HCT116 (cell line): Measurements from ENCODE around the gene MRAP2. TPM values are rescaled to one million over a fixed set of nuclear protein-coding genes. Genes with fewer than 3 reads are reported as not detected.

Experiments
- ATAC-seq: fragments of 200-7000 bp; cut with Tn5 transposase; 2 replicates; pipeline ENCODE4 v1.9.1; 2020; ENCODE audit warnings: mild to moderate bottlenecking, moderate library complexity
- BruUV-seq: library from RNA; stranded (reverse); fragments of 400-500 nt; replicated peaks from 2 replicates; lab custom pipeline; 2021; lab: Mats Ljungman, UMichigan
- CTCF ChIA-PET: fragments of 300-600 bp; sonication (Branson Sonifier 250); formaldehyde crosslinking; loops from one replicate; lab custom pipeline; 2021; ENCODE audit warnings: antibody characterized with exemption; lab: Charles Lee
- POLR2A ChIA-PET: fragments of 300-600, 350-600 bp; sonication (Branson Sonifier 250); formaldehyde crosslinking; loops from one replicate; lab custom pipeline; 2021; ENCODE audit warnings: antibody characterized with exemption; lab: Charles Lee
- RAD21 ChIA-PET, 2 experiments: fragments of 300-600 bp; sonication (Branson Sonifier 250); formaldehyde crosslinking; loops; one replicate each; lab custom pipeline; 2023; ENCODE audit warnings: low total read pairs in 2 of 2; ENCODE audit not compliant: uncharacterized antibody in 2 of 2, unreplicated experiment in 2 of 2, low non-redundant PET in 1 of 2; lab: Charles Lee
- DNase-seq: peaks from one replicate; pipeline ENCODE4 v3.0.0-alpha.2; 2010; ENCODE audit warnings: low read depth, low spot score
- H2AFZ ChIP-seq: fragments of 200-600 bp; shearing (Covaris generic), sonication (generic); 2 replicates; pipeline ENCODE4 v1.6.1; 2017; ENCODE audit warnings: low read depth, mixed run types, mixed read lengths, antibody characterized with exemption, low read length; ENCODE audit not compliant: poor library complexity, severe bottlenecking
- H3K27ac ChIP-seq: 2 replicates; pipeline ENCODE4 v1.5.1; 2012; ENCODE audit warnings: low read depth, low read length
- H3K27me3 ChIP-seq: fragments of 200-600 bp; sonication (generic); 2 replicates; pipeline ENCODE4 v1.6.1; 2016; ENCODE audit warnings: mixed run types, low read length, mixed read lengths; ENCODE audit not compliant: insufficient read depth
- H3K36me3 ChIP-seq, 2 experiments: fragments of 200-500 bp in 1 of 2; fragments of 200-600 bp in 1 of 2; sonication (Bioruptor generic) in 1 of 2; sonication (generic) in 1 of 2; 2 replicates each; pipeline versions ENCODE4 v1.5.1 to v1.6.1; 2014 to 2016; ENCODE audit warnings: low read length in 2 of 2, inconsistent platforms in 1 of 2, mixed read lengths in 1 of 2, mixed run types in 1 of 2; ENCODE audit not compliant: insufficient read depth in 2 of 2, control insufficient read depth in 1 of 2
- H3K4me1 ChIP-seq, 2 experiments: fragments of 200-600 bp in 1 of 2; sonication (generic) in 1 of 2; 2 replicates each; pipeline versions ENCODE4 v1.5.1 to v1.6.1; 2012 to 2017; ENCODE audit warnings: low read length in 2 of 2, inconsistent platforms in 1 of 2, mild to moderate bottlenecking in 1 of 2, mixed read lengths in 1 of 2, mixed run types in 1 of 2, moderate library complexity in 1 of 2; ENCODE audit not compliant: insufficient read depth in 2 of 2, control insufficient read depth in 1 of 2
- H3K4me2 ChIP-seq: fragments of 200-600 bp; sonication (generic); 2 replicates; pipeline ENCODE4 v1.6.1; 2017; ENCODE audit warnings: mixed run types, low read length, mixed read lengths
- H3K4me3 ChIP-seq, 2 experiments: fragments of 200-600 bp in 1 of 2; sonication (generic) in 1 of 2; replicated peaks in 1 of 2; 2 replicates each; pipeline ENCODE4 v1.5.1; 2011 to 2016; ENCODE audit warnings: low read length in 2 of 2, control low read depth in 1 of 2, low read depth in 1 of 2, mild to moderate bottlenecking in 1 of 2, mixed read lengths in 1 of 2, mixed run types in 1 of 2
- H3K79me2 ChIP-seq: fragments of 200-600 bp; sonication (generic); 2 replicates; pipeline ENCODE4 v1.6.1; 2017; ENCODE audit warnings: mild to moderate bottlenecking, mixed run types, low read length, moderate library complexity, mixed read lengths; ENCODE audit not compliant: insufficient read depth
- H3K9ac ChIP-seq: fragments of 200-600 bp; sonication (generic); 2 replicates; pipeline ENCODE4 v1.6.1; 2016; ENCODE audit warnings: low read length, mixed read lengths
- H3K9me2 ChIP-seq: fragments of 200-600 bp; sonication (generic), shearing (Covaris generic); 2 replicates; pipeline ENCODE4 v1.6.1; 2017; ENCODE audit warnings: mixed run types, mild to moderate bottlenecking, moderate library complexity; ENCODE audit not compliant: insufficient read depth
- H3K9me3 ChIP-seq, 2 experiments: fragments of 200-500 bp in 1 of 2; fragments of 200-600 bp in 1 of 2; sonication (Bioruptor generic) in 1 of 2; sonication (generic) in 1 of 2; 2 replicates each; pipeline ENCODE4 v1.6.1; 2014 to 2017; ENCODE audit warnings: low read length in 2 of 2, mixed read lengths in 2 of 2, inconsistent platforms in 1 of 2, low read depth in 1 of 2, mild to moderate bottlenecking in 1 of 2, mixed run types in 1 of 2, moderate library complexity in 1 of 2; ENCODE audit not compliant: control insufficient read depth in 1 of 2, insufficient read depth in 1 of 2
- H4K20me1 ChIP-seq: fragments of 200-600 bp; sonication (generic), shearing (Covaris generic); 2 replicates; pipeline ENCODE4 v1.6.1; 2017; ENCODE audit warnings: mixed run types, mild to moderate bottlenecking, moderate library complexity; ENCODE audit not compliant: insufficient read depth
- ATF3 ChIP-seq: IDR thresholded peaks from 2 replicates; pipeline ENCODE4 v1.6.1; 2012
- CBX3 ChIP-seq: IDR thresholded peaks from 2 replicates; pipeline ENCODE4 v1.6.1; 2012; ENCODE audit warnings: low read depth
- CEBPB ChIP-seq: IDR thresholded peaks from 2 replicates; pipeline ENCODE4 v1.6.1; 2012; ENCODE audit warnings: low read depth
- CTCF ChIP-seq, 3 experiments: fragments of 200-600 bp in 1 of 3; sonication (generic) in 1 of 3; IDR thresholded peaks in 2 of 3; conservative IDR thresholded peaks in 1 of 3; 2 replicates each; pipeline ENCODE4 v1.5.1; 2012 to 2017; ENCODE audit warnings: low read depth in 2 of 3, low read length in 2 of 3, antibody characterized with exemption in 1 of 3, borderline replicate concordance in 1 of 3, control low read depth in 1 of 3, mild to moderate bottlenecking in 1 of 3, mixed read lengths in 1 of 3, mixed run types in 1 of 3, moderate library complexity in 1 of 3; ENCODE audit not compliant: insufficient read depth in 1 of 3
- ELF1 ChIP-seq: IDR thresholded peaks from 2 replicates; pipeline ENCODE4 v1.6.1; 2012; ENCODE audit warnings: low read depth, borderline replicate concordance
- EZH2 ChIP-seq: fragments of 200-600 bp; sonication (generic); IDR thresholded peaks from 2 replicates; pipeline ENCODE4 v1.6.1; 2017; ENCODE audit warnings: antibody characterized with exemption, mixed run types
- EZH2phosphoT487 ChIP-seq: fragments of 200-600 bp; IDR thresholded peaks from 2 replicates; pipeline ENCODE4 v1.6.1; 2018; ENCODE audit warnings: antibody characterized with exemption, borderline replicate concordance
- FOSL1 ChIP-seq: IDR thresholded peaks from 2 replicates; pipeline ENCODE4 v1.6.1; 2012; ENCODE audit warnings: low read depth
- JUND ChIP-seq: IDR thresholded peaks from 2 replicates; pipeline ENCODE4 v1.6.1; 2012
- MAX ChIP-seq: IDR thresholded peaks from 2 replicates; pipeline ENCODE4 v1.6.1; 2012
- RAD21 ChIP-seq: IDR thresholded peaks from 2 replicates; pipeline ENCODE4 v1.6.1; 2012; ENCODE audit warnings: low read depth, mild to moderate bottlenecking
- REST ChIP-seq: IDR thresholded peaks from 2 replicates; pipeline ENCODE4 v1.6.1; 2012; ENCODE audit warnings: low read depth
- SIN3A ChIP-seq: IDR thresholded peaks from 2 replicates; pipeline ENCODE4 v1.6.1; 2012; ENCODE audit warnings: low read depth
- SP1 ChIP-seq: IDR thresholded peaks from 2 replicates; pipeline ENCODE4 v1.6.1; 2012; ENCODE audit warnings: low read depth
- SRF ChIP-seq: IDR thresholded peaks from 2 replicates; pipeline ENCODE4 v1.6.1; 2012; ENCODE audit warnings: low read depth
- TCF7L2 ChIP-seq: IDR thresholded peaks from 2 replicates; pipeline ENCODE4 v1.7.0; 2011; ENCODE audit warnings: borderline replicate concordance, inconsistent platforms; ENCODE audit not compliant: insufficient read depth, insufficient read length; ENCODE audit errors: extremely low read depth
- YY1 ChIP-seq: IDR thresholded peaks from 2 replicates; pipeline ENCODE4 v1.6.1; 2011; ENCODE audit warnings: low read length, low read depth, moderate library complexity, mild to moderate bottlenecking; ENCODE audit not compliant: insufficient replicate concordance; ENCODE audit errors: extremely low read depth
- ZBTB33 ChIP-seq: IDR thresholded peaks from 2 replicates; pipeline ENCODE4 v1.6.1; 2011; ENCODE audit warnings: mild to moderate bottlenecking, low read length, moderate library complexity; ENCODE audit not compliant: insufficient replicate concordance; ENCODE audit errors: extremely low read depth
- ZFX ChIP-seq: fragments of 450-650 bp; IDR thresholded peaks from 2 replicates; pipeline ENCODE4 v1.6.1; 2017
- ZNF274 ChIP-seq: fragments of 200-500 bp; sonication (Bioruptor generic); IDR thresholded peaks from 2 replicates; pipeline ENCODE4 v1.6.1; 2014; ENCODE audit warnings: mild to moderate bottlenecking, low read depth, low read length, inconsistent platforms
- intact Hi-C: fragments of 100-400 bp; cut with micrococcal nuclease; formaldehyde crosslinking; loops from 2 replicates; pipeline ENCODE4 v1.10.0; 2022
- total RNA-seq: library from RNA; stranded (reverse); gene quantifications from one replicate; pipeline ENCODE4 v1.2.1, GENCODE V29; 2021; ENCODE audit not compliant: unreplicated experiment

MRAP2 gene
- total RNA-seq, 1 experiment from 2014 or later = 1.4 TPM

- Histone ChIP-seq H2AFZ (no peak overlapping the region), H3K4me1 (peaks cover 0 to 11% of the 10 kb centered on the region in 2 experiments; a peak in 2 of 4 replicates), H3K4me2 (no peak overlapping the region), H3K79me2 (no peaks in the 10 kb centered on the region), H3K36me3 (no peaks in the 10 kb centered on the region), H4K20me1 (no peaks in the 10 kb centered on the region), H3K9me3 (no peaks in the 10 kb centered on the region), H3K9me2 (no peaks in the 10 kb centered on the region), H3K9ac (no peak overlapping the region), H3K27ac (no peak overlapping the region), H3K27me3 (no peaks in the 10 kb centered on the region), H3K4me3 (no peak overlapping the region)
- CTCF ChIA-PET = no interaction called here
- POLR2A ChIA-PET = no interaction called here
- BruUV-seq = no TSS peak
- DNase-seq = no peak
- no peak for TF ChIP-seq JUND
- TF ChIP-seq SRF = no peak
- TF ChIP-seq CTCF (IDR thresholded peaks at IDR 0.05 in 2 of 3, conservative IDR thresholded peaks at IDR 0.05 in 1 of 3; ENCODE audit: borderline replicate concordance in 1 of 3, insufficient read depth in 1 of 3, low read depth in 2 of 3, low read length in 2 of 3) = no peak
- no peak for TF ChIP-seq YY1
- no peak for TF ChIP-seq ATF3
- no peak for TF ChIP-seq ZFX
- no peak for TF ChIP-seq MAX
- no peak for TF ChIP-seq REST
- no peak for TF ChIP-seq SIN3A
- no peak for TF ChIP-seq ZNF274
- TF ChIP-seq TCF7L2 = no peak
- TF ChIP-seq FOSL1 = no peak
- no peak for TF ChIP-seq EZH2
- TF ChIP-seq EZH2phosphoT487 = no peak
- no peak for TF ChIP-seq SP1
- TF ChIP-seq CEBPB = no peak
- TF ChIP-seq CBX3 = no peak
- no peak for TF ChIP-seq RAD21
- TF ChIP-seq ZBTB33 = no peak
- TF ChIP-seq ELF1 = no peak
- RAD21 ChIA-PET = no interaction called here
- ATAC-seq = no peak
- intact Hi-C loops = no loop called here
Observed at GRCh38 chr6:84035484-84035883, 1.9 kb downstream of the MRAP2 start.
